ENCODE measurements around the gene AHCTF1.

DNA sequence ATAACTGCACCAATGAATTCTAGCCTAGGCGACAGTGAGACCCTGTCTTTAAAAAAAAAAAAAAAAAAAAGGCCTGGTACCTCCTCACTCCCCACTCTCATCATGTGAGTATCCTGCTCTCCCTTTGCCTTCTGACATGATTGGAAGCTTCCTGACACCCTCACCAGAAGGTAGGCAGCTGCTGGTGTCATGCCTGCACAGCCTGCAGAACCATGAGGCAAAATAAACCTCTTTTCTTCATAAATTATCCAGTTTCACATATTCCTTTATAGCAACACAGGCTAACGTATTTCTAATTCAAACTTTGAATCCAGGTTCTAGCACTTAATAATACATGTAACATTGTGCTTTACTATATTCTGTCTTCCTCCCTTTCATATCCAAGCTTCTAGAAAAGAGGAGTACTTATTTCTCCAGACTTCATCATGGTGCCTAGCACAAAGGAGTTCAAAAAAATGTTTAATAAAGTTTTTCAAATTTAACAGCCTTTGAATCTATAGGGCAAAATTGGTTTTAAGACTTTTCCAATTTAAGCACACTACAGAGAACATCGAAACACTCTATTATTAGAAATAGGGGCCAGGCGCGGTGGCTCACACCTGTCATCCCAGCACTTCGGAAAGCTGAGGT, 5.6 kb downstream of the AHCTF1 start:
- TF ChIP-seq, protein P1, sequence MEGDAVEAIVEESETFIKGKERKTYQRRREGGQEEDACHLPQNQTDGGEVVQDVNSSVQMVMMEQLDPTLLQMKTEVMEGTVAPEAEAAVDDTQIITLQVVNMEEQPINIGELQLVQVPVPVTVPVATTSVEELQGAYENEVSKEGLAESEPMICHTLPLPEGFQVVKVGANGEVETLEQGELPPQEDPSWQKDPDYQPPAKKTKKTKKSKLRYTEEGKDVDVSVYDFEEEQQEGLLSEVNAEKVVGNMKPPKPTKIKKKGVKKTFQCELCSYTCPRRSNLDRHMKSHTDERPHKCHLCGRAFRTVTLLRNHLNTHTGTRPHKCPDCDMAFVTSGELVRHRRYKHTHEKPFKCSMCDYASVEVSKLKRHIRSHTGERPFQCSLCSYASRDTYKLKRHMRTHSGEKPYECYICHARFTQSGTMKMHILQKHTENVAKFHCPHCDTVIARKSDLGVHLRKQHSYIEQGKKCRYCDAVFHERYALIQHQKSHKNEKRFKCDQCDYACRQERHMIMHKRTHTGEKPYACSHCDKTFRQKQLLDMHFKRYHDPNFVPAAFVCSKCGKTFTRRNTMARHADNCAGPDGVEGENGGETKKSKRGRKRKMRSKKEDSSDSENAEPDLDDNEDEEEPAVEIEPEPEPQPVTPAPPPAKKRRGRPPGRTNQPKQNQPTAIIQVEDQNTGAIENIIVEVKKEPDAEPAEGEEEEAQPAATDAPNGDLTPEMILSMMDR (IDR thresholded peaks at IDR 0.05) = no peak
- TF ChIP-seq POLR2AphosphoS5 (IDR thresholded peaks at IDR 0.05) = no peak
- TF ChIP-seq POLR2A (IDR thresholded peaks at IDR 0.05) = no peak
